ENCODE measurements around the gene MVB12B.

Gene MVB12B

GRCh38 chr9:126331964-126332748 is 5.5 kb downstream of the MVB12B start:
- no peak overlapping the region for H3K4me3 ChIP-seq (ENCODE audit: low read length)
- TF ChIP-seq ZNF274 (IDR thresholded peaks at IDR 0.05; ENCODE audit: low read depth, low read length), result no peak

DNA sequence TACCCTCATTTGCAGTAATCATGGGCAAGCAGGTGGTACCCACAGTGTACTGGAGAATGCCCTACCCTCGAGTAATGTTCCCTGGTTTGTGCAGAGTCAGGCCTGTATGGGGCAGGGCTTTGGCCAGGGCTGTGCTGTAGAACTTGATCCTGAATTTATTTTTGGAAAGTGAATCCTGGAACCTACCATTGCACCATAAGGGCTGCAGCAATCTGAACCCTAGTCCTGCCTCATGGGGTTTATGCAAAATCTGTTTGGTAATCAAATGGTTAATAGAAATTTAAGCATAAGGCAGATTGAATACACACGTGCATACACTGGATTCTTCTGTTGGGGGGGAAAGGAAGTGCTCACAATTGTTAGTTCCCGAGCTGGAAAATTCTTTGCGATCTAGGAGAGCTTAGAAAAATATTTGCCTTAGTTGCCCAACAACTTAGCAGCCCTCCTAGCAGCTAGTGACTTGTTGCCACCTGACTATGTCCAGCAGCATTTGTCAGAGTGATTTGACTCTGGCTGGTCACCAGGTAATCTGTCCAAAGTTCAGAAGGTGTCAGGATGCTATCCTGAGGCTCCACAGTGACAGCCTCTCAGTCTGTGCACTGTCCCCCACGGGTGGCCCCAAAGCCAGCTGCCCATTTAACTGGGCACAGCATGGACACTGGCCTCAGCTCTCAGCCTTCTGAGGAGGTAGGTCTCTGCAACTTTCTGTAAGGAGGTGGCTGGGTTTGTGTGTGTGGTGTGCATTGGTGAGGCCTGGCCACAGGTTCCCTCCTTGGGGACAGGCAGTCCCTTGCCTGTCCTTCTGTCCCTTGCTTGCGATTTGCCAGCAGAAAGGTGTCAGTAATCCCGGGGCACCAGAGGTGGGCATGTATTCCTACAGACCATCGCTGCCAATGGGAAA is 8.3 kb downstream of the MVB12B start:
- no peak for TF ChIP-seq ZNF274 (IDR thresholded peaks at IDR 0.05; ENCODE audit: low read depth, low read length)
- no peak overlapping the region for H3K4me3 ChIP-seq (ENCODE audit: low read length)

GRCh38 chr9:126335837-126336735 is 9.5 kb downstream of the MVB12B start:
- no peak overlapping the region for H3K4me3 ChIP-seq (ENCODE audit: low read length)
- TF ChIP-seq ZNF274 (IDR thresholded peaks at IDR 0.05; ENCODE audit: low read depth, low read length), result no peak

GRCh38 chr9:126336736-126337325 is 10.2 kb downstream of the MVB12B start:
- no peak for TF ChIP-seq ZNF274 (IDR thresholded peaks at IDR 0.05; ENCODE audit: low read depth, low read length)
- H3K4me3 ChIP-seq (ENCODE audit: low read length), result no peak overlapping the region

- TF ChIP-seq ZNF274 (IDR thresholded peaks at IDR 0.05; ENCODE audit: low read depth, low read length), result no peak
- no peak overlapping the region for H3K4me3 ChIP-seq (ENCODE audit: low read length)
Measured at GRCh38 chr9:126337729-126338372, 11.2 kb downstream of the MVB12B start.

DNA sequence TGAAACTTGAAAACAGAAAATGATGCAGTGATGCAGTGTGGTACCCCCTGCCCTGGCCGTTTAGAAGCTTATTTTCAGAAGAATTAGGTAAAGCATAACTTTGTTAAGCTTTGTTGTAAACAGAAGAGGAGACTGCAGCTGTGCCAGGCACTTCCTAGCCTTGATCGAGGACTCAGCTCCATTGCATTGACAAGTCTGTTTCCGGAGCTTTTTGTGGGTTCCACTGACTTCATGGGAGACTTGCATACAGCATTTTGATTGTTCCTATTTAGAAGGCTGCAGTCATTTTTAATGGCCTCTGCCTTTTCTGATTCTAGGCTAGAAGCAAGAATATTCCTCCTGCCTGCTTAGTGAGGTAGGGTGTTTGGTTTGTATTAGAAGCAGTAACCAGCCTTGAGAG is 12.3 kb downstream of the MVB12B start:
- H3K4me3 ChIP-seq (ENCODE audit: low read length), result no peak overlapping the region
- TF ChIP-seq ZNF274 (IDR thresholded peaks at IDR 0.05; ENCODE audit: low read depth, low read length), result no peak

DNA sequence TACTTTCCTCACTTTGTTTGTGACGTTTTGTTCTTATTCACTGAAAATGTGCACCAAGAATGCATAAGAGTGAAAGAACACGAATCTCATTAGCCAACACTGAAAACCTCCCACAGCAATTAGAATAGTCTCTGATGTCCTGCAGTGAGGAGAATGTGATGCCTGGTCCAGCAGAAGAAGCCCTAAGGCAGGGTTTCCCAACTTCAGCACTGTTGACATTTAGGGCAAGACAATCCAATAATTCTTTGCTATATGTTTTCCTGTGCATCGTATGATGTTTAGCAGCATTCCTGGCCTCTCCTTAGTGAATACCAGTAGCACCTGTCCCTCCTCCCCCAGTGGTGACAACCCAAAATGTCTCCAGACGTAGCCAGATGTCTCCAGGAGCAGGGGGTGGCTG is 14.8 kb downstream of the MVB12B start:
- no peak for TF ChIP-seq ZNF274 (IDR thresholded peaks at IDR 0.05; ENCODE audit: low read depth, low read length)
- no peak overlapping the region for H3K4me3 ChIP-seq (ENCODE audit: low read length)

DNA sequence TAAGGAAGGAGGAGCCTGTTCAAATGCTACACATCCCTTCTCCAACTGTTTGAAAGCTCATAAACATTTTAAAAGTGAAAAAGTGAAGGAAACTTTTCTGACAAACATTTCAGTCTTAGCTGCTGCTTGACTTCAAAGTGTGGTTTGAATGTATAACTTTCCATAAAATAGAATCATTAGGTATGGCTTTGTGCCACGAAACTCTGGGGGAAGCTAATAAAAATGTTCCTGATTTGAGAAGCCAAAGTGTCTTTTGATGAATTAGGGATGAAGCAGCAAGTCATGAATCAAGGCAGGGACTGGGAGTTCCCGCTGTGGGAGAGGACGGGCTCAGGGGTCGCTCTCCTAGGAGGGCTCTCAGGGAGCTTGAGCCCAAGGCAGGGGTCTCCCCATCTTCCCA is 15.3 kb downstream of the MVB12B start:
- TF ChIP-seq ZNF274 (IDR thresholded peaks at IDR 0.05; ENCODE audit: low read depth, low read length), result no peak
- no peak overlapping the region for H3K4me3 ChIP-seq (ENCODE audit: low read length)

DNA sequence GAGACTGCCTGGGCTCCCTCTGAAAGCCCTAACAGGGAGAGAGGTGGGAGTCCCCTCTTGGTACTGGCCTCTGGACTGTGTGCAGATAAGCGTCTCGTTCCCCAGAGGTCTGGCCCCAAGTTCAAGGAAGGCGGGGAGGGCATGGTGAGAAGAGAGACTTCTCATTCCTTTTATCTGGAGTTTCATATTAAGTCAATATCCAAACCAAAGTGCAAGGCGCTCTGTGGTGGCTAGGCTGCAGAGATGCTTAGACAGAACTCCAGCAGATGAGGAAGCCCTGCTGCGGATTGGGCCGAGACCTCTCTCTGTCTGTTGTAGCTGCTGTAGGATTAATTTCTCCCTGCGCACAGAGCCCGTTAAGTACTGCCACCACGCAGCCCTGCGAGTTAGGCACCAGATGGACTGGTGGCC is 16.0 kb downstream of the MVB12B start:
- no peak overlapping the region for H3K4me3 ChIP-seq (ENCODE audit: low read length)

GRCh38 chr9:126343271-126343700 is 16.7 kb downstream of the MVB12B start:
- no peak for TF ChIP-seq ZNF274 (IDR thresholded peaks at IDR 0.05; ENCODE audit: low read depth, low read length)
- H3K4me3 ChIP-seq (ENCODE audit: low read length), result no peak overlapping the region

More for the DNA sequence above, 16.0 kb downstream of the MVB12B start:
- no peak for TF ChIP-seq ZNF274 (IDR thresholded peaks at IDR 0.05; ENCODE audit: low read depth, low read length)

- no peak for TF ChIP-seq ZNF274 (IDR thresholded peaks at IDR 0.05; ENCODE audit: low read depth, low read length)
- H3K4me3 ChIP-seq (ENCODE audit: low read length), result no peak overlapping the region
Measured at GRCh38 chr9:126346031-126346430, 19.4 kb downstream of the MVB12B start.

DNA sequence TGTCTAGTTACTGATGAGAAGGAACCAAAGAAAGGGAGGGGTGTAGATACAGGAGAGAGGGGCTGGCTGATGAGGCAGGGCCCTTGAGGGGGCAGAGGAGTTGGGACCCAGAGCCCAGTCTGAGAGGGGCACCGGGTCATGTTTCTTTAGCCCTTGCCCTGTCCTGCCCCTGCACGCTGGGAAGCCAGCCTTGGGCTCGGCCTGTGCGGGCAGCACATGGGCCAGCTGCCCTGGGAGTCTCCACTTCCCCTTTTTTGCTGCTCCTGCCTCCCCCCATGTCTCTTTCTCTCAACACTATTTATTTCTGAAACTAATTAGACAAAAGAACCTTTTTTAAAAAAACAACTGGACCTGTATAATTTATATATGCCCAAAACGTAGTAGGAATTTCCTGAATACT is 20.5 kb downstream of the MVB12B start:
- H3K4me3 ChIP-seq (ENCODE audit: low read length), result no peak overlapping the region
- no peak for TF ChIP-seq ZNF274 (IDR thresholded peaks at IDR 0.05; ENCODE audit: low read depth, low read length)
